HepG2 (cell line): ENCODE measurements around the gene COX7A1. TPM values are rescaled to one million over a fixed set of nuclear protein-coding genes. Genes with fewer than 3 reads are reported as not detected.

Experiments
- DNMT3B ChIP-seq: conservative IDR thresholded peaks from 2 replicates; pipeline ENCODE4 v1.6.1; 2016; ENCODE audit warnings: missing biosample characterization, control low read depth
- NFKB2 ChIP-seq: sonication (generic); formaldehyde crosslinking; IDR thresholded peaks from 2 replicates; pipeline ENCODE4 v1.4.0; 2020; ENCODE audit warnings: missing genetic modification reagents, borderline replicate concordance
- PCBP2 ChIP-seq: fragments of 200-400 bp; formaldehyde crosslinking; optimal IDR thresholded peaks from 2 replicates; pipeline ENCODE3; 2018; ENCODE audit warnings: low read length, low read depth; ENCODE audit not compliant: poor library complexity, severe bottlenecking
- STAG1 ChIP-seq: sonication (generic); formaldehyde crosslinking; IDR thresholded peaks from 2 replicates; pipeline ENCODE4 v1.4.0; 2020; ENCODE audit warnings: missing genetic modification reagents
- ZBTB38 ChIP-seq: sonication (generic); formaldehyde crosslinking; IDR thresholded peaks from 2 replicates; pipeline ENCODE4 v1.5.1; 2020; ENCODE audit warnings: mild to moderate bottlenecking, missing genetic modification reagents
- ZNF205 ChIP-seq: IDR thresholded peaks from 2 replicates; pipeline ENCODE4 v1.6.1; 2018; ENCODE audit warnings: missing biosample characterization, missing genetic modification reagents
- polyA plus RNA-seq, 8 experiments: library from polyadenylated mRNA; depleted of rRNA in 3 of 8; stranded (reverse) in 7 of 8; unstranded in 1 of 8; fragments of >200 nt; fragmentation: Illumina TruSeq in 4 of 8; extraction: Trizol in 4 of 8; gene quantifications; 2 replicates each; pipeline versions ENCODE4 v1.2.1 to v1.2.3, GENCODE V29; 2011 to 2016; ENCODE audit warnings: low read depth in 4 of 8, missing spikeins in 1 of 8, mixed read lengths in 1 of 8; ENCODE audit not compliant: insufficient read depth in 1 of 8
- total RNA-seq, 5 experiments: library from RNA; depleted of rRNA; stranded (reverse); fragments of >200 nt; fragmentation: Illumina TruSeq; extraction: Trizol; gene quantifications; 2 replicates each; pipeline ENCODE4 v1.2.3, GENCODE V29; 2016; ENCODE audit warnings: low read depth in 1 of 5
- TF ChIP-seq, protein P1 (sequence below), 2 experiments: fragments of 450-650 bp in 1 of 2; sonication (generic) in 1 of 2; formaldehyde crosslinking in 1 of 2; IDR thresholded peaks; 2 replicates each; pipeline versions ENCODE4 v1.6.1 to v1.8.0; 2016 to 2022; ENCODE audit warnings: antibody characterized with exemption in 1 of 2, mild to moderate bottlenecking in 1 of 2, missing genetic modification reagents in 1 of 2

The COX7A1 gene
- total and polyA plus RNA-seq, 2 of the 13 experiments (the other 11 are each of a cell fraction or from before 2014, with no cell fraction given) = not detected

DNA sequence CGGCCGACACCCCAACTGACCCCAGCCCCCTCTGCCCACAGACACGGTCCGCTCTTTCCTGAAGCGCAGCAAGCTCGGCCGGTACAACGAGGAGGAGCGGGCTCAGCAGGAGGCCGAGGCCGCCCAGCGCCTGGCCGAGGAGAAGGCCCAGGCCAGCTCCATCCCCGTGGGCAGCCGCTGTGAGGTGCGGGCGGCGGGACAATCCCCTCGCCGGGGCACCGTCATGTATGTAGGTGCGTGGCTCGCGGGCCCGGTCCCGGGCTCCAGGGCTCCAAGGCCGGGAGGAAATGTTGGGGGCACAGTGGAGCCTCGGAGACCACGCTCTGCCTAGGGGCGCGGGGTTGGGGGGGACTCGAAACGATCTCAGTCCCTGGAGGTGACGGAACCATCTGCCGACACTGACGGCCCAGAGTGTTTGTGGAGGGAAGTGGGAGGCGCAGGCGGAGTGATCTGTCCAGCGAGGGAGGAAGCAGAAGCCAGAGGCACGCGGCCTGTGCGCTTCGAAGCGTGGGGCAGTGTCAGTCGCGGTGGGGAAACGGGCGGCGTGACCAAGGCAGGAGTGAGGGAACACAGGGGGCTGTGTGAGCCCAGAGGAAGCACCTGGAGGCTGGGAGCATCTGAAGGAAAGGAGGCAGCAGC lies 30.6 kb downstream of the COX7A1 start (continued):
- TF ChIP-seq PCBP2 = no peak
- TF ChIP-seq STAG1 = no peak
- no peak for TF ChIP-seq ZNF205 (CRISPR knock-in tag)
- TF ChIP-seq NFKB2 = no peak
- TF ChIP-seq, protein P1, sequence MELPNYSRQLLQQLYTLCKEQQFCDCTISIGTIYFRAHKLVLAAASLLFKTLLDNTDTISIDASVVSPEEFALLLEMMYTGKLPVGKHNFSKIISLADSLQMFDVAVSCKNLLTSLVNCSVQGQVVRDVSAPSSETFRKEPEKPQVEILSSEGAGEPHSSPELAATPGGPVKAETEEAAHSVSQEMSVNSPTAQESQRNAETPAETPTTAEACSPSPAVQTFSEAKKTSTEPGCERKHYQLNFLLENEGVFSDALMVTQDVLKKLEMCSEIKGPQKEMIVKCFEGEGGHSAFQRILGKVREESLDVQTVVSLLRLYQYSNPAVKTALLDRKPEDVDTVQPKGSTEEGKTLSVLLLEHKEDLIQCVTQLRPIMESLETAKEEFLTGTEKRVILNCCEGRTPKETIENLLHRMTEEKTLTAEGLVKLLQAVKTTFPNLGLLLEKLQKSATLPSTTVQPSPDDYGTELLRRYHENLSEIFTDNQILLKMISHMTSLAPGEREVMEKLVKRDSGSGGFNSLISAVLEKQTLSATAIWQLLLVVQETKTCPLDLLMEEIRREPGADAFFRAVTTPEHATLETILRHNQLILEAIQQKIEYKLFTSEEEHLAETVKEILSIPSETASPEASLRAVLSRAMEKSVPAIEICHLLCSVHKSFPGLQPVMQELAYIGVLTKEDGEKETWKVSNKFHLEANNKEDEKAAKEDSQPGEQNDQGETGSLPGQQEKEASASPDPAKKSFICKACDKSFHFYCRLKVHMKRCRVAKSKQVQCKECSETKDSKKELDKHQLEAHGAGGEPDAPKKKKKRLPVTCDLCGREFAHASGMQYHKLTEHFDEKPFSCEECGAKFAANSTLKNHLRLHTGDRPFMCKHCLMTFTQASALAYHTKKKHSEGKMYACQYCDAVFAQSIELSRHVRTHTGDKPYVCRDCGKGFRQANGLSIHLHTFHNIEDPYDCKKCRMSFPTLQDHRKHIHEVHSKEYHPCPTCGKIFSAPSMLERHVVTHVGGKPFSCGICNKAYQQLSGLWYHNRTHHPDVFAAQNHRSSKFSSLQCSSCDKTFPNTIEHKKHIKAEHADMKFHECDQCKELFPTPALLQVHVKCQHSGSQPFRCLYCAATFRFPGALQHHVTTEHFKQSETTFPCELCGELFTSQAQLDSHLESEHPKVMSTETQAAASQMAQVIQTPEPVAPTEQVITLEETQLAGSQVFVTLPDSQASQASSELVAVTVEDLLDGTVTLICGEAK (IDR thresholded peaks at IDR 0.05) = no peak
- TF ChIP-seq, protein P1 (CRISPR knock-in tag; IDR thresholded peaks at IDR 0.05) = no peak
- TF ChIP-seq DNMT3B (CRISPR knock-in tag) = no peak
- peak; percentile 88 for TF ChIP-seq ZBTB38 (CRISPR knock-in tag)
